ENCODE data around the gene BTG2.

Gene BTG2

GRCh38 chr1:203342192-203342940 lies 37.0 kb downstream of the BTG2 start:
- peak; percentile 55 for DNase-seq (ENCODE audit: low read depth)

- DNase-seq (ENCODE audit: low read depth), result no peak
Observed at GRCh38 chr1:203343956-203344754, 38.8 kb downstream of the BTG2 start.

GRCh38 chr1:203346060-203346768 lies 40.9 kb downstream of the BTG2 start:
- DNase-seq (ENCODE audit: low read depth), result peak; percentile 42

- DNase-seq (ENCODE audit: low read depth), result no peak
Observed at GRCh38 chr1:203346769-203347102, 41.4 kb downstream of the BTG2 start.

- no peak for DNase-seq (ENCODE audit: low read depth)
Observed at GRCh38 chr1:203349166-203349565, 43.8 kb downstream of the BTG2 start.

- no peak for DNase-seq (ENCODE audit: low read depth)
Observed at GRCh38 chr1:203349773-203350524, 44.6 kb downstream of the BTG2 start.

DNA sequence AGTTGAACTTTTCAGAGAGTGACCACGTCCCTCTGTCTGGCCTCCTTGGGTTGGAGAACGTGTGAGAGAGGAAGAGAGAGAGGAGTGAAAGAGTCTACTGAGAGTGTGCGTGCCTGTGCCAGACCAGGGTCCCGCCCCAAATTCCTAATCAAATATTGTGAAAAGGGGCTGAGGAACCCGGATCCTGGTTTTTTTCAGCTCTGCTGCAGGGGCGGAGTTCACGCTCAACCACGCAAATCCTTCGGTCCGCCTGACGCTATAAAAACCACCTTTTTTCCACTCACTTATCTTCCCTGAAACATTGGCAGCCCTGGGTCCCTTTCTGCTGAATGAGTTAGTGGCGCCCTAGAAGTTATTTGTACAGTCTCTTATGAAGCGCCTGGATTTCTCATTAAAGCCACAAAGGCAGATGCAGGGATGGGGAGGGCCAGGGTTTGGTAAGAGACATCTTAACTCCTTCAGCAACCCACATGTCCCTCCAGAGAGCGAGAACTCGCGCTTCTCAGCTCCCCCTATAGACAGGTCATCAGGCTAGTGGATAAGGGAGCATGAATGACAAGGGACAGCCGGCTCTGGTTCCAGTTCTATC lies 45.8 kb downstream of the BTG2 start, which contains the start of gene FMOD:
FMOD (minus strand) TSS at position 86 of the 589 bp plus-strand sequence. CDS start 2,852 bp downstream, outside the sequence.
- peak; percentile 68 for DNase-seq (ENCODE audit: low read depth)

DNA sequence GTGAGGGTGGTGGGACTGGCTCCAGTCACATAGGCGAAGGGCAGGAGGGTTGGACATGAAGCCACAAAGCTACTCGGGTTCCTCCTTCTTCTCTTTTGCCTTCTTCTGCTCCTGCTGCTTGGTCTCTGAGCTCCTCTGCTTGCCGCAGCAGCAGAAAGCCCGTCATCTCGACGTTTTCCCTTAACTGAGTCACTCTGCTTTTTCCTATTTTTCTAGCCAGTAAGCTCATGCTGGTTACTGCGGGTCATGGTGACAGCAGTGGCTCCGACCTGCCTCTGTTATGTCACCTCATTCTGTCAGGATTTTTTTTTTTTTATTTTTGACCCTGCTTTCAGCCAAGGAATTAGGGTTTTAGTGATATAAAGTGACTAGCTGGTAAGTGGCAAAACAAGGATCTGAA lies 48.2 kb downstream of the BTG2 start:
- peak; percentile 69 for DNase-seq (ENCODE audit: low read depth)

- peak; percentile 97 for DNase-seq (ENCODE audit: low read depth)
Observed at GRCh38 chr1:203354246-203354645, 48.9 kb downstream of the BTG2 start.

- peak; percentile 85 for DNase-seq (ENCODE audit: low read depth)
Observed at GRCh38 chr1:203359010-203359571, 53.8 kb downstream of the BTG2 start.

All from EH (cell line).